Measurements from ENCODE around the gene EPB41L3. TPM values are rescaled to one million over a fixed set of nuclear protein-coding genes. Genes with fewer than 3 reads are reported as not detected.
"Not testable (repeated sequence)": the region's sequence is repeated elsewhere in the genome, so short reads cannot be mapped to it uniquely, and the experiment has no call there.

The EPB41L3 gene
- total RNA-seq, 1 donor from 2014 or later, result 1.6 TPM

- Mint-ChIP-seq H3K4me1 (ENCODE audit: low read depth) (no peaks in the 10 kb centered on the region), H3K27me3 (ENCODE audit: low read depth) (no peaks in the 10 kb centered on the region), H3K9me3 (no peaks in the 10 kb centered on the region), H3K27ac (no peak overlapping the region), H3K36me3 (ENCODE audit: low read depth) (no peaks in the 10 kb centered on the region), H3K4me3 (ENCODE audit: low read depth) (no peak overlapping the region)
- intact Hi-C loops (cut with micrococcal nuclease), result no loop called here
- no peak for DNase-seq (ENCODE audit: low spot score)
Measured at GRCh38 chr18:5508821-5509220, 35.0 kb downstream of the EPB41L3 start.

GRCh38 chr18:5507756-5508155 is 36.0 kb downstream of the EPB41L3 start:
- Mint-ChIP-seq H3K9me3 (no peaks in the 10 kb centered on the region), H3K4me3 (ENCODE audit: low read depth) (no peak overlapping the region), H3K4me1 (ENCODE audit: low read depth) (no peaks in the 10 kb centered on the region), H3K27me3 (ENCODE audit: low read depth) (no peaks in the 10 kb centered on the region), H3K36me3 (ENCODE audit: low read depth) (no peaks in the 10 kb centered on the region), H3K27ac (no peak overlapping the region)
- DNase-seq (ENCODE audit: low spot score), result no peak
- intact Hi-C loops (cut with micrococcal nuclease), result no loop called here

GRCh38 chr18:5506174-5506573 is 37.6 kb downstream of the EPB41L3 start:
- Mint-ChIP-seq H3K27me3 (ENCODE audit: low read depth) (no peaks in the 10 kb centered on the region), H3K9me3 (no peaks in the 10 kb centered on the region), H3K4me3 (ENCODE audit: low read depth) (no peak overlapping the region), H3K27ac (no peak overlapping the region), H3K36me3 (ENCODE audit: low read depth) (no peaks in the 10 kb centered on the region), H3K4me1 (ENCODE audit: low read depth) (no peaks in the 10 kb centered on the region)
- intact Hi-C loops (cut with micrococcal nuclease), result no loop called here
- no peak for DNase-seq (ENCODE audit: low spot score)

- H3K4me3 Mint-ChIP-seq (ENCODE audit: low read depth), result no peak overlapping the region
- no peaks in the 10 kb centered on the region for H3K36me3 Mint-ChIP-seq (ENCODE audit: low read depth)
- intact Hi-C loops (cut with micrococcal nuclease), result no loop called here
- no peaks in the 10 kb centered on the region for H3K4me1 Mint-ChIP-seq (ENCODE audit: low read depth)
- H3K27me3 Mint-ChIP-seq (ENCODE audit: low read depth), result no peaks in the 10 kb centered on the region
- no peaks in the 10 kb centered on the region for H3K9me3 Mint-ChIP-seq
- no peak for DNase-seq (ENCODE audit: low spot score)
- H3K27ac Mint-ChIP-seq, result no peak overlapping the region
Measured at GRCh38 chr18:5503740-5504139, 40.1 kb downstream of the EPB41L3 start.

- intact Hi-C loops (cut with micrococcal nuclease), result no loop called here
- no peak for DNase-seq (ENCODE audit: low spot score)
- H3K4me1 Mint-ChIP-seq (ENCODE audit: low read depth), result no peaks in the 10 kb centered on the region
- no peaks in the 10 kb centered on the region for H3K27me3 Mint-ChIP-seq (ENCODE audit: low read depth)
- no peaks in the 10 kb centered on the region for H3K36me3 Mint-ChIP-seq (ENCODE audit: low read depth)
- no peak overlapping the region for H3K4me3 Mint-ChIP-seq (ENCODE audit: low read depth)
- H3K27ac Mint-ChIP-seq, result no peak overlapping the region
- H3K9me3 Mint-ChIP-seq, result no peaks in the 10 kb centered on the region
Measured at GRCh38 chr18:5500158-5500939, 43.4 kb downstream of the EPB41L3 start.

DNA sequence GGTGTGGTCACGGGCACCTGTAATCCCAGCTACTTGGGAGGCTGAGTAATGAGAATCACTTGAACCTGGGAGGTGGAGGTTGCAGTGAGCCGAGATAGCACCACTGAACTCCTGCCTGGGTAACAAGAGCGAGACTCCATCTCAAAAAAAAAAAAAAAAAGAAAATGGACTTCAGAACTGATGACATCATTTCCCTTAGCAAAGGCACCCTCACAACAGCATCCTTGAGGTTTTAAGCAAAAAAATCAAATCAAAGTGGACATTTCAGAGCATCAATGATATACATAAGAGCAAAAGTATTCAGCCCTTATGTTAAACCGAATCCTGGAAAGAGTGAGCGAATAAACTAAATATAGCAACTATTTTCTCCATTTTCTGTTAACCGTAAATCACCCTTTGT is 45.3 kb downstream of the EPB41L3 start:
- H3K9me3 Mint-ChIP-seq, result no peaks in the 10 kb centered on the region
- H3K36me3 Mint-ChIP-seq (ENCODE audit: low read depth), result no peaks in the 10 kb centered on the region
- no peak for DNase-seq (ENCODE audit: low spot score)
- H3K27me3 Mint-ChIP-seq (ENCODE audit: low read depth), result no peaks in the 10 kb centered on the region
- H3K4me1 Mint-ChIP-seq (ENCODE audit: low read depth), result no peaks in the 10 kb centered on the region
- intact Hi-C loops (cut with micrococcal nuclease), result no loop called here
- H3K4me3 Mint-ChIP-seq (ENCODE audit: low read depth), result no peak overlapping the region
- no peak overlapping the region for H3K27ac Mint-ChIP-seq

DNA sequence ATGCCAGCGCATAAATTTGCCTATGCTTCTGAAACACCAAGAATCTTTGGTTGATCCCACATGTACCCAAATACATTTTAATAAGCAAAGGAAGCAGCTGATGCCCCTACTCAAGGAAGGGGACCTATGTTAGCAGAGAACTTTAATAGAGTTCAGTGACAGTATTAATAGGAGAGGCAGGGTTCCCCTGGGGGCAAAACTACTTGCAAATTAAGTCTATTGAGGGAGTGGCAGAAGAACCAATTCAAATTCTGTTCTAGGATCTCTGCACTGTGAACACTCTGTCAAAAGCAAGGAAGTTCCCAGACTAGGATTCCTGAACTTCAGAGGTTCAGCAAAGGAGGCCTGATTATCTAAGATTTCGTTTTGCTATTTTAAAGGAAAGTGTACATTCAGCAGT is 47.5 kb downstream of the EPB41L3 start:
- no peaks in the 10 kb centered on the region for H3K4me1 Mint-ChIP-seq (ENCODE audit: low read depth)
- no peaks in the 10 kb centered on the region for H3K27me3 Mint-ChIP-seq (ENCODE audit: low read depth)
- intact Hi-C loops (cut with micrococcal nuclease), result no loop called here

DNA sequence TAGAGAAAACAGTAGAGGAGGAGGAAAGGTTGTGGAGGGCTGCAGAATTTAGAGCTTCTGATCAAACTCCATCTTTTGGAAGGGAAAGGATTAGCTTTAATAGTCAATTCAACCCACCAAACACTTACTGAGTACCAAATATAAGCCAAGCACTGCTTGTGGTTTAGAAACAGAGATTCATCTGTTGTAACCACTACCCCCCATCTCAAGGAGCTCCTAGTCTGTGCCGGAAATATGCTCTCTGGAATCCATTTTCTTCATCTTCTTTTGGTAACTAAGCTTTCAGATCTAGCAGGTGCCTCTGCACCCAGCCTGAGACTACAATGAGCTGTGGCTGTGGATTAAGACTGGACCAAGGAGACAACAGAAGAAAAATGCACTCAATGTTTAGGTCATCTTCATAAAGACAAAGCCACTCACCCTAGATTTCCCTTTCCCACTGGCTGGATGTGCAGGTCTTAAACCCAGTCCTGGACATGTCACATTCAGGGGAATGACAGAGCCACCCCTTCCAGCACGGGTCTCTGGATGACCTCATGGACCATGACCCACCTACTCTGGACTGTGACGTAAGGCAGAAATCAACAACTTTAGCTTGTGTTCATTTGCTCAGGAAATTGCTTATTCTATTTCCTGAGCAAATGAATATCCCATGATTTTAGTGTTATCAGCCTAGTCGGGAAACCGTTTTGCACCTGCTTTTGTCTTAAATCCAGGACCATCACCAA is 52.9 kb downstream of the EPB41L3 start:
- DNase-seq (ENCODE audit: low spot score), result no peak
- Mint-ChIP-seq H3K4me3 (ENCODE audit: low read depth) (no peak overlapping the region), H3K4me1 (ENCODE audit: low read depth) (no peaks in the 10 kb centered on the region), H3K27me3 (ENCODE audit: low read depth) (no peaks in the 10 kb centered on the region), H3K36me3 (ENCODE audit: low read depth) (no peaks in the 10 kb centered on the region), H3K27ac (no peak overlapping the region), H3K9me3 (no peaks in the 10 kb centered on the region)
- intact Hi-C loops (cut with micrococcal nuclease), result no loop called here

More for the DNA sequence above, 47.5 kb downstream of the EPB41L3 start:
- H3K36me3 Mint-ChIP-seq (ENCODE audit: low read depth), result no peaks in the 10 kb centered on the region
- no peak overlapping the region for H3K4me3 Mint-ChIP-seq (ENCODE audit: low read depth)
- DNase-seq (ENCODE audit: low spot score), result no peak
- H3K27ac Mint-ChIP-seq, result no peak overlapping the region
- no peaks in the 10 kb centered on the region for H3K9me3 Mint-ChIP-seq

DNA sequence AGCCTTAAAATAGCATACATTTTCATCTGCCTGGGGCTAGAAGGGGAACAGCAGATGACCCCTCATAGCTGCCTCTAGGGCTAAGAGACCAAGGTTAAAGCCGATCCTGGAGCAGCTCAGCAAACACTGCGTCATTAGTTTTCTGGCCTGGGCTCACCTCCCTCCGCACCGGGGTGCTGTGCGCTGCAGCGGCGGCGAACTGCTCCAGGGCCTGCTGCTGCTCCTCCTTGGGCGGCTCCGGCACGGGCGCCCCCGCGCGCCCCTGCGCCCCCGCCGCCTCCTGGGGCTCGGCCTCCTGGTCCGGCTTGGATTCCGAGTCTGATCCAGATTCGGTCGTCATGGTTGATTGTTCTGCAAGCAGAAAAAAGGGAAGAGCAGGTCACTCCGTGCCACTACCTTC is 55.0 kb downstream of the EPB41L3 start:
- Mint-ChIP-seq H3K4me3 (ENCODE audit: low read depth) (no peak overlapping the region), H3K4me1 (ENCODE audit: low read depth) (no peaks in the 10 kb centered on the region), H3K9me3 (no peaks in the 10 kb centered on the region)

GRCh38 chr18:5488044-5488443 is 55.8 kb downstream of the EPB41L3 start:
- H3K4me3 Mint-ChIP-seq (ENCODE audit: low read depth); DNase-seq (ENCODE audit: low spot score); H3K36me3 Mint-ChIP-seq (ENCODE audit: low read depth); H3K9me3 Mint-ChIP-seq; H3K27ac Mint-ChIP-seq; H3K4me1 Mint-ChIP-seq (ENCODE audit: low read depth); H3K27me3 Mint-ChIP-seq (ENCODE audit: low read depth); intact Hi-C loops (cut with micrococcal nuclease): not testable (repeated sequence)

More for the DNA sequence above, 55.0 kb downstream of the EPB41L3 start:
- intact Hi-C loops (cut with micrococcal nuclease), result no loop called here
- Mint-ChIP-seq H3K27me3 (ENCODE audit: low read depth) (no peaks in the 10 kb centered on the region), H3K27ac (no peak overlapping the region), H3K36me3 (ENCODE audit: low read depth) (no peaks in the 10 kb centered on the region)
- no peak for DNase-seq (ENCODE audit: low spot score)

- Mint-ChIP-seq H3K4me1 (ENCODE audit: low read depth) (no peaks in the 10 kb centered on the region), H3K9me3 (no peaks in the 10 kb centered on the region), H3K36me3 (ENCODE audit: low read depth) (no peaks in the 10 kb centered on the region), H3K4me3 (ENCODE audit: low read depth) (no peak overlapping the region), H3K27ac (no peak overlapping the region), H3K27me3 (ENCODE audit: low read depth) (no peaks in the 10 kb centered on the region)
- no peak for DNase-seq (ENCODE audit: low spot score)
- intact Hi-C loops (cut with micrococcal nuclease), result no loop called here
Measured at GRCh38 chr18:5484526-5484925, 59.3 kb downstream of the EPB41L3 start.

GRCh38 chr18:5481621-5482020 is 62.2 kb downstream of the EPB41L3 start:
- Mint-ChIP-seq H3K36me3 (ENCODE audit: low read depth) (no peaks in the 10 kb centered on the region), H3K4me3 (ENCODE audit: low read depth) (no peak overlapping the region), H3K4me1 (ENCODE audit: low read depth) (no peaks in the 10 kb centered on the region), H3K27me3 (ENCODE audit: low read depth) (no peaks in the 10 kb centered on the region), H3K9me3 (no peaks in the 10 kb centered on the region), H3K27ac (no peak overlapping the region)
- intact Hi-C loops (cut with micrococcal nuclease), result no loop called here
- DNase-seq (ENCODE audit: low spot score), result no peak

GRCh38 chr18:5478261-5478660 is 65.5 kb downstream of the EPB41L3 start:
- Mint-ChIP-seq H3K36me3 (ENCODE audit: low read depth) (no peaks in the 10 kb centered on the region), H3K27me3 (ENCODE audit: low read depth) (no peaks in the 10 kb centered on the region), H3K4me1 (ENCODE audit: low read depth) (no peaks in the 10 kb centered on the region), H3K27ac (no peak overlapping the region), H3K9me3 (no peaks in the 10 kb centered on the region), H3K4me3 (ENCODE audit: low read depth) (no peak overlapping the region)
- intact Hi-C loops (cut with micrococcal nuclease), result no loop called here
- DNase-seq (ENCODE audit: low spot score), result no peak

Data from activated T-helper 2 cell treated with anti-CD3 and anti-CD28 coated beads, Interferon-gamma antibody, Interleukin-2, Interleukin-4, amounts not matched to agents 10 μg/mL and 5 μg/mL and 100 μg/mL, durations not matched to agents 14 hours and 24 hours and 36 hours (primary cell).